Measurements from ENCODE around the gene CHST8. TPM values are rescaled to one million over a fixed set of nuclear protein-coding genes. Genes with fewer than 3 reads are reported as not detected.

Gene CHST8
- total and polyA plus RNA-seq, 9 donors: 0.09 to 1.4 (median 0.36) TPM

GRCh38 chr19:33773704-33774624 is 152.2 kb downstream of the CHST8 start:
- no peak overlapping the region for H3K4me3 ChIP-seq (ENCODE audit: low read length)
- no peak overlapping the region for H3K27ac ChIP-seq (ENCODE audit: low read length)
- DNase-seq: no peak
- peaks cover 14% of the 10 kb centered on the region for H3K27me3 ChIP-seq (ENCODE audit: control insufficient read depth, insufficient read depth, low read length)
- H3K4me1 ChIP-seq (ENCODE audit: control insufficient read depth, insufficient read depth, low read length): no peaks in the 10 kb centered on the region
- WGBS (ENCODE audit: insufficient coverage): 52% methylated on average over 6 of the region's 6 CpGs
- no peaks in the 10 kb centered on the region for H3K9me3 ChIP-seq (replicated peaks; ENCODE audit: control insufficient read depth, low read depth, low read length)
- H3K36me3 ChIP-seq (ENCODE audit: control insufficient read depth, insufficient read depth, low read length): no peaks in the 10 kb centered on the region

GRCh38 chr19:33774751-33775150 is 153.0 kb downstream of the CHST8 start:
- H3K27me3 ChIP-seq (ENCODE audit: control insufficient read depth, insufficient read depth, low read length): peaks cover 17% of the 10 kb centered on the region
- no peak overlapping the region for H3K4me3 ChIP-seq (ENCODE audit: low read length)
- no peak for DNase-seq
- WGBS (ENCODE audit: insufficient coverage): 69% methylated on average over 5 of the region's 6 CpGs
- no peaks in the 10 kb centered on the region for H3K36me3 ChIP-seq (ENCODE audit: control insufficient read depth, insufficient read depth, low read length)
- no peak overlapping the region for H3K27ac ChIP-seq (ENCODE audit: low read length)
- no peaks in the 10 kb centered on the region for H3K9me3 ChIP-seq (replicated peaks; ENCODE audit: control insufficient read depth, low read depth, low read length)
- H3K4me1 ChIP-seq (ENCODE audit: control insufficient read depth, insufficient read depth, low read length): no peaks in the 10 kb centered on the region

DNA sequence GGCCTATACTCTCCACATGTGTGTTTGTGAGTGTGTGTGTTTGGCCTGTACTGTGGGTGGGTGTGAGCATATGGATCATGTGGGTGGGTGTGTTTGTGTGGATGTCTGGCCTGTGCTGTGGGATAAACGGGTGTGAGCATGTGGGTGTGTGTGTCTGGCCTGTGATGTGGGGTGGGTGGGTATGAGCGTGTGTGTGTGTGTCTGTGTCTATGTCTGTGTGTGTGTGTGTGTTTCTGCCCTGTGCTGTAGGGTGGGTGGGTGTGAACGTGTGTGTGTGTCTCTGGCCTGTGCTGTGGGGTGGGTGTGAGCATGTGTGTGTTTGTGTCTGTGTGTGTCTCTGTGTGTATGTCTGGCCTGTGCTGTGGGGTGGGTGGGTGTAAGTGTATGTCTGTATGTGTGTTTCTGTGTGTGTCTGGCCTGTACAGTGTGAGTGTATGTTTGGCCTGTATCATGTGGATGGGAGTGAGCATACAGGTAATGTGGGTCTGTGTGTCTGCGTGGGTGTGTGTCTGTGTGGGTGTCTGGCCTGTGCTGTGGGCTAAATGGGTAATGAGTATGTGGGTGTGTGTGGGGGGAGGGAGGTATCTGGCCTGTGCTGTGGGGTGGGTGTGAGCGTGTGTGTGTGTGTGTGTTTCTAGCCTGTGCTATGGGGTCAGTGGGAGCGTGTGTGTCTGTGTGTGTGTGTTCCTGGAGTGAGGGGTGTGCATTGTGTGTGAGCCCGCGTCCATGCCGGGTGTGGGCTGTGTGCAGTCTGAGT is 154.2 kb downstream of the CHST8 start:
- no peaks in the 10 kb centered on the region for H3K9me3 ChIP-seq (replicated peaks; ENCODE audit: control insufficient read depth, low read depth, low read length)
- WGBS (ENCODE audit: insufficient coverage): 82% methylated on average over 7 of the region's 9 CpGs
- H3K4me3 ChIP-seq (ENCODE audit: low read length): no peak overlapping the region
- no peak for DNase-seq
- no peaks in the 10 kb centered on the region for H3K36me3 ChIP-seq (ENCODE audit: control insufficient read depth, insufficient read depth, low read length)
- H3K4me1 ChIP-seq (ENCODE audit: control insufficient read depth, insufficient read depth, low read length): peaks cover 4% of the 10 kb centered on the region
- peaks cover 19% of the 10 kb centered on the region for H3K27me3 ChIP-seq (ENCODE audit: control insufficient read depth, insufficient read depth, low read length)
- no peak overlapping the region for H3K27ac ChIP-seq (ENCODE audit: low read length)

DNA sequence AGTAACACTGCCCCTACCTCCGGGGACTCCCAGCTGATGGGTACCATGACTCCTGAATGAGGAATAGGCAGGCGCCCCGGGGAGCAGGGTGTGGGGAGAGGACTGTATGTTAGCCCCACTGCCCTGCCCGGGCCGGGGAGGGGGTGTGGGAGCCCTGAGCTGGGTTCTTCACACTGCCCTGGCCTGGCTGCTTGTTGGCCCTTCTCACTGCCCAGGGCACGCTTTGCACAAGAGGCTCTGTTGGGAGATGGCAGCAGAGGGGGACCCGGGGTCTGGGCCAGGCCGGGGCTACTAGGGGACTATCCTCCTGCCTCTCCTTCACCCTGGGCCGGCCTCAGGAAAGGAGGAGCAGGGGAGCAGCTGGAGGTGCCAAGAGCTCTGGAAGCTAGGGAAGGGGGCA is 155.6 kb downstream of the CHST8 start:
- DNase-seq: no peak
- H3K4me3 ChIP-seq (ENCODE audit: low read length): no peak overlapping the region
- H3K36me3 ChIP-seq (ENCODE audit: control insufficient read depth, insufficient read depth, low read length): no peaks in the 10 kb centered on the region
- H3K4me1 ChIP-seq (ENCODE audit: control insufficient read depth, insufficient read depth, low read length): peaks cover 4% of the 10 kb centered on the region
- H3K9me3 ChIP-seq (replicated peaks; ENCODE audit: control insufficient read depth, low read depth, low read length): no peaks in the 10 kb centered on the region
- peaks cover 17% of the 10 kb centered on the region for H3K27me3 ChIP-seq (ENCODE audit: control insufficient read depth, insufficient read depth, low read length)
- 82% methylated on average over 2 of the region's 9 CpGs for WGBS (ENCODE audit: insufficient coverage)
- H3K27ac ChIP-seq (ENCODE audit: low read length): no peak overlapping the region

DNA sequence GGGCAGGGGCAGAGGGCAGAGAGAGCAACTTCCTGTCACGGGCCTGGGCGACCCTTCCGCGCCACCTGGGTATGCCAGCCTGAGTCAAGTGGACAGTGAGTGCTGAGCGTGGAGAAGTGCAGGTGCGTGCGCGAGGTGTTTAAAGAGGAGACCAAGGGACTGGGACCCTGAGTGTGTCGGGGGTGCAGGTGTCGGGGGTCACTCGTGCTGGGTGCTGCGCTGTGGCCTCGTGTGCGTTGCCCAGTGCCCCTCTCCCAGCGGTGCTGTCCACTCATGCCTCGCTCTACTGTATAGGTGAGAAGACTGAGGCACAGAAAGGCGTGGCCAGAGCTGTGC is 156.0 kb downstream of the CHST8 start:
- no peak for DNase-seq
- Histone ChIP-seq H3K4me3 (ENCODE audit: low read length) (no peak overlapping the region), H3K9me3 (replicated peaks; ENCODE audit: control insufficient read depth, low read depth, low read length) (no peaks in the 10 kb centered on the region), H3K36me3 (ENCODE audit: control insufficient read depth, insufficient read depth, low read length) (no peaks in the 10 kb centered on the region), H3K27ac (ENCODE audit: low read length) (no peak overlapping the region), H3K4me1 (ENCODE audit: control insufficient read depth, insufficient read depth, low read length) (peaks cover 4% of the 10 kb centered on the region), H3K27me3 (ENCODE audit: control insufficient read depth, insufficient read depth, low read length) (peaks cover 17% of the 10 kb centered on the region)
- 48% methylated on average over 17 of the region's 17 CpGs for WGBS (ENCODE audit: insufficient coverage)

DNA sequence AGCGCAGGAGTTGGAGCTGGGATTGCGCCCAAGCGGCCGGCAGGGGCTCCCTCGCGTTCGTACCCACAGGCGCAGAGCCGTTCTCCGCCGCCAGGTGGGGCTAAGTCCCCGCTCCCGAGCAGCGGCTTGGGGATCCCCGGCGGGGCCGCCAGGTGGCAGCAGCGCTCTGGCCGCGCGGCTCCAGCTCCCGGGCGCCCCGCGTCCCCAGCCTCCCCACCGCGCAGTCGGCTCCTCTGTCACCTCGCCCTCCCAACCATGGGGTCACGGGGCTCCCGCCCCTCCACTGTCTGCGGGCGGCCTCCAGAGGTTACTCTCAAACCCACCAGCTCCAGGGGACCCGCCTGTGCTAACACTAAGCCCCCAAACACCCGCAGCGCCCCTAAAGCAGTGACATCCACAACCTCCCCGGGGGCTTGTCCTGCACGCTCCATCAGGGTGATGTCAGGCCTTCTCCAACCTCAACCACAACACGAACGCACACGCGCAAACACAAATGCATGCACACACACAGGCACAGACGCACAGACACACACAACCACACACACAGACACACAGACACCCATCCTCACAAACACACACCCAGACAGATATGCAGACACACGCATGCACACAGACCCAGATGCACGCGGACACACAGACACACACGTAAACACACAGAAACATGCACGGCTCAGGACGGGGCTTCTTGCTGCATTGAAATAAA is 156.5 kb downstream of the CHST8 start:
- H3K9me3 ChIP-seq (replicated peaks; ENCODE audit: control insufficient read depth, low read depth, low read length): no peaks in the 10 kb centered on the region
- WGBS (ENCODE audit: insufficient coverage): 12% methylated on average over 49 of the region's 49 CpGs
- peaks cover 4% of the 10 kb centered on the region for H3K4me1 ChIP-seq (ENCODE audit: control insufficient read depth, insufficient read depth, low read length)
- H3K36me3 ChIP-seq (ENCODE audit: control insufficient read depth, insufficient read depth, low read length): no peaks in the 10 kb centered on the region
- no peak overlapping the region for H3K27ac ChIP-seq (ENCODE audit: low read length)
- peak; percentile 81 for DNase-seq
- H3K4me3 ChIP-seq (ENCODE audit: low read length): no peak overlapping the region
- peaks cover 17% of the 10 kb centered on the region for H3K27me3 ChIP-seq (ENCODE audit: control insufficient read depth, insufficient read depth, low read length)

DNA sequence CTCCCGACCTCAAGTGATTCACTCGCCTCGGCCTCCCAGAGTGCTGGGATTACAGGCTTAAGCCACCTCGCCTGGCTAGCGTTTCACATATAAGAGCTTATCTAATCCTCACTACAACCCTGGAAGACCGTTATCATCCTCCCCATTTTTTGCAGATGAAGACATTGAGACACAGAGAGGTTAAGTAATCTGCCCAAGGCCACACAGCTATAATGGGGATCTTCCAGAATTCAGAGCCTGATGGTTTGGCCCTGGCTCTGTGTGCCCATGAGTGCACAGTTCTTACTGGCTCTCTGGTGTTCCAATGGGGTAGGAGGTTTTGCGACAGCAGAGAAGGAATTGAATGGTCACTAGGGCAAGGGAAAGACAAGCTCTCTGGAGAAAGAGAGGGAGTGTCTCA is 158.1 kb downstream of the CHST8 start:
- Histone ChIP-seq H3K27me3 (ENCODE audit: control insufficient read depth, insufficient read depth, low read length) (peaks cover 15% of the 10 kb centered on the region), H3K4me3 (ENCODE audit: low read length) (no peak overlapping the region), H3K36me3 (ENCODE audit: control insufficient read depth, insufficient read depth, low read length) (no peaks in the 10 kb centered on the region), H3K4me1 (ENCODE audit: control insufficient read depth, insufficient read depth, low read length) (peaks cover 4% of the 10 kb centered on the region), H3K9me3 (replicated peaks; ENCODE audit: control insufficient read depth, low read depth, low read length) (no peaks in the 10 kb centered on the region), H3K27ac (ENCODE audit: low read length) (no peak overlapping the region)
- DNase-seq: no peak
- 82% methylated on average over 5 of the region's 7 CpGs for WGBS (ENCODE audit: insufficient coverage)

DNA sequence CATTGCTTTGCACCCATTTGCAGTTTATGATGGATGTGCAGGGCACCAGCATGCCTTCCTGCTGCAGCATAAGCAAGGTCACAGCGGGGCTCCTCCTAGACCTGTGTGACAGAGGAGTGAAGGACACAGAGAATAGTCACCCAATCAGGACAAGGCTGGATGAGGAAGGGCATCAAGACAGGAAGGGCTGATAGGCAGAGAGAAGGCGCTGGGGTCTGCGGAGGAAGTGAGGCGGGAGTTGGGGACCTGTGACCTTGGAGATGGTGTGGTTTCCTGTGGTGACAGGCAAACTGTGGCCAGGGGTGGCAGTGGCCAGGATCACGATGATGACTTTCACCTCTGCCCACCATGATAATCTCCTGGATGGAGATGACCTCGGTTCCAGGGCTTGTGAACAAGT is 158.5 kb downstream of the CHST8 start:
- Histone ChIP-seq H3K4me3 (ENCODE audit: low read length) (no peak overlapping the region), H3K4me1 (ENCODE audit: control insufficient read depth, insufficient read depth, low read length) (peaks cover 4% of the 10 kb centered on the region), H3K36me3 (ENCODE audit: control insufficient read depth, insufficient read depth, low read length) (no peaks in the 10 kb centered on the region), H3K9me3 (replicated peaks; ENCODE audit: control insufficient read depth, low read depth, low read length) (no peaks in the 10 kb centered on the region), H3K27me3 (ENCODE audit: control insufficient read depth, insufficient read depth, low read length) (peaks cover 15% of the 10 kb centered on the region), H3K27ac (ENCODE audit: low read length) (no peak overlapping the region)
- WGBS (ENCODE audit: insufficient coverage): 77% methylated on average over 4 of the region's 6 CpGs
- DNase-seq: no peak

DNA sequence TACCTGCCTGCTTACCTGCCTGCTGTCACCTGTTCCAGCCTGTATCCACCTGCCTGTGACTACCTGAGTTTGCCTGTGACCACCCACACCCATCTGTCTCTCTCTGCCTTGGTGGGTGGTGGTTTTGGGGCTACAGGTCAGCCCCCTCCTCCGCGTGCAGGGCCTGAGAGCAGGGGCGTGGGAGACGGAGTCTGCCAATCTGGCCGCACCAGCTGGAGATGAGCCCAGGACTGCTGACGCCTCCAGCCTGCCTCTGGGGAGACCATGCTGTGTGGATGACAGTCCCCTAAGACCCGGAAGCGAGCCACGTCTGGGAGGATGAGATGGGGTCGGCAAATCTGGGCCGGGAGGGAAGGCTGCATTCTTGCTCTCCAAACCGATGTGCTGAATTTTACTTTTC is 159.0 kb downstream of the CHST8 start:
- H3K4me1 ChIP-seq (ENCODE audit: control insufficient read depth, insufficient read depth, low read length): peaks cover 4% of the 10 kb centered on the region
- no peaks in the 10 kb centered on the region for H3K36me3 ChIP-seq (ENCODE audit: control insufficient read depth, insufficient read depth, low read length)
- no peak overlapping the region for H3K4me3 ChIP-seq (ENCODE audit: low read length)
- DNase-seq: no peak
- H3K27ac ChIP-seq (ENCODE audit: low read length): no peak overlapping the region
- H3K9me3 ChIP-seq (replicated peaks; ENCODE audit: control insufficient read depth, low read depth, low read length): no peaks in the 10 kb centered on the region
- peaks cover 15% of the 10 kb centered on the region for H3K27me3 ChIP-seq (ENCODE audit: control insufficient read depth, insufficient read depth, low read length)
- WGBS (ENCODE audit: insufficient coverage): 37% methylated on average over 10 of the region's 12 CpGs

- H3K27ac ChIP-seq (ENCODE audit: low read length): no peak overlapping the region
- no peak for DNase-seq
- no peaks in the 10 kb centered on the region for H3K36me3 ChIP-seq (ENCODE audit: control insufficient read depth, insufficient read depth, low read length)
- H3K27me3 ChIP-seq (ENCODE audit: control insufficient read depth, insufficient read depth, low read length): peaks cover 15% of the 10 kb centered on the region
- H3K4me3 ChIP-seq (ENCODE audit: low read length): no peak overlapping the region
- no peaks in the 10 kb centered on the region for H3K9me3 ChIP-seq (replicated peaks; ENCODE audit: control insufficient read depth, low read depth, low read length)
- 81% methylated on average over 14 of the region's 15 CpGs for WGBS (ENCODE audit: insufficient coverage)
- peaks cover 4% of the 10 kb centered on the region for H3K4me1 ChIP-seq (ENCODE audit: control insufficient read depth, insufficient read depth, low read length)
These were observed 159.7 kb downstream of the CHST8 start for GRCh38 chr19:33781415-33781935.
